HCT116 (cell line): Measurements from ENCODE around the gene CBFA2T3. TPM values are rescaled to one million over a fixed set of nuclear protein-coding genes. Genes with fewer than 3 reads are reported as not detected.

ENCODE experiments used
- ATAC-seq: fragments of 200-7000 bp; cut with Tn5 transposase; 2 replicates; pipeline ENCODE4 v1.9.1; 2020; ENCODE audit warnings: mild to moderate bottlenecking, moderate library complexity
- BruUV-seq: library from RNA; stranded (reverse); fragments of 400-500 nt; replicated peaks from 2 replicates; lab custom pipeline; 2021; lab: Mats Ljungman, UMichigan
- CTCF ChIA-PET: fragments of 300-600 bp; sonication (Branson Sonifier 250); formaldehyde crosslinking; loops from one replicate; lab custom pipeline; 2021; ENCODE audit warnings: antibody characterized with exemption; lab: Charles Lee
- POLR2A ChIA-PET: fragments of 300-600, 350-600 bp; sonication (Branson Sonifier 250); formaldehyde crosslinking; loops from one replicate; lab custom pipeline; 2021; ENCODE audit warnings: antibody characterized with exemption; lab: Charles Lee
- RAD21 ChIA-PET, 2 experiments: fragments of 300-600 bp; sonication (Branson Sonifier 250); formaldehyde crosslinking; loops; one replicate each; lab custom pipeline; 2023; ENCODE audit warnings: low total read pairs in 2 of 2; ENCODE audit not compliant: uncharacterized antibody in 2 of 2, unreplicated experiment in 2 of 2, low non-redundant PET in 1 of 2; lab: Charles Lee
- DNase-seq: peaks from one replicate; pipeline ENCODE4 v3.0.0-alpha.2; 2010; ENCODE audit warnings: low read depth, low spot score
- H2AFZ ChIP-seq: fragments of 200-600 bp; shearing (Covaris generic), sonication (generic); 2 replicates; pipeline ENCODE4 v1.6.1; 2017; ENCODE audit warnings: low read depth, mixed run types, mixed read lengths, antibody characterized with exemption, low read length; ENCODE audit not compliant: poor library complexity, severe bottlenecking
- H3K27ac ChIP-seq: 2 replicates; pipeline ENCODE4 v1.5.1; 2012; ENCODE audit warnings: low read depth, low read length
- H3K27me3 ChIP-seq: fragments of 200-600 bp; sonication (generic); 2 replicates; pipeline ENCODE4 v1.6.1; 2016; ENCODE audit warnings: mixed run types, low read length, mixed read lengths; ENCODE audit not compliant: insufficient read depth
- H3K36me3 ChIP-seq, 2 experiments: fragments of 200-500 bp in 1 of 2; fragments of 200-600 bp in 1 of 2; sonication (Bioruptor generic) in 1 of 2; sonication (generic) in 1 of 2; 2 replicates each; pipeline versions ENCODE4 v1.5.1 to v1.6.1; 2014 to 2016; ENCODE audit warnings: low read length in 2 of 2, inconsistent platforms in 1 of 2, mixed read lengths in 1 of 2, mixed run types in 1 of 2; ENCODE audit not compliant: insufficient read depth in 2 of 2, control insufficient read depth in 1 of 2
- H3K4me1 ChIP-seq, 2 experiments: fragments of 200-600 bp in 1 of 2; sonication (generic) in 1 of 2; 2 replicates each; pipeline versions ENCODE4 v1.5.1 to v1.6.1; 2012 to 2017; ENCODE audit warnings: low read length in 2 of 2, inconsistent platforms in 1 of 2, mild to moderate bottlenecking in 1 of 2, mixed read lengths in 1 of 2, mixed run types in 1 of 2, moderate library complexity in 1 of 2; ENCODE audit not compliant: insufficient read depth in 2 of 2, control insufficient read depth in 1 of 2
- H3K4me2 ChIP-seq: fragments of 200-600 bp; sonication (generic); 2 replicates; pipeline ENCODE4 v1.6.1; 2017; ENCODE audit warnings: mixed run types, low read length, mixed read lengths
- H3K4me3 ChIP-seq, 2 experiments: fragments of 200-600 bp in 1 of 2; sonication (generic) in 1 of 2; replicated peaks in 1 of 2; 2 replicates each; pipeline ENCODE4 v1.5.1; 2011 to 2016; ENCODE audit warnings: low read length in 2 of 2, control low read depth in 1 of 2, low read depth in 1 of 2, mild to moderate bottlenecking in 1 of 2, mixed read lengths in 1 of 2, mixed run types in 1 of 2
- H3K79me2 ChIP-seq: fragments of 200-600 bp; sonication (generic); 2 replicates; pipeline ENCODE4 v1.6.1; 2017; ENCODE audit warnings: mild to moderate bottlenecking, mixed run types, low read length, moderate library complexity, mixed read lengths; ENCODE audit not compliant: insufficient read depth
- H3K9ac ChIP-seq: fragments of 200-600 bp; sonication (generic); 2 replicates; pipeline ENCODE4 v1.6.1; 2016; ENCODE audit warnings: low read length, mixed read lengths
- H3K9me2 ChIP-seq: fragments of 200-600 bp; sonication (generic), shearing (Covaris generic); 2 replicates; pipeline ENCODE4 v1.6.1; 2017; ENCODE audit warnings: mixed run types, mild to moderate bottlenecking, moderate library complexity; ENCODE audit not compliant: insufficient read depth
- H3K9me3 ChIP-seq, 2 experiments: fragments of 200-500 bp in 1 of 2; fragments of 200-600 bp in 1 of 2; sonication (Bioruptor generic) in 1 of 2; sonication (generic) in 1 of 2; 2 replicates each; pipeline ENCODE4 v1.6.1; 2014 to 2017; ENCODE audit warnings: low read length in 2 of 2, mixed read lengths in 2 of 2, inconsistent platforms in 1 of 2, low read depth in 1 of 2, mild to moderate bottlenecking in 1 of 2, mixed run types in 1 of 2, moderate library complexity in 1 of 2; ENCODE audit not compliant: control insufficient read depth in 1 of 2, insufficient read depth in 1 of 2
- H4K20me1 ChIP-seq: fragments of 200-600 bp; sonication (generic), shearing (Covaris generic); 2 replicates; pipeline ENCODE4 v1.6.1; 2017; ENCODE audit warnings: mixed run types, mild to moderate bottlenecking, moderate library complexity; ENCODE audit not compliant: insufficient read depth
- CBX3 ChIP-seq: IDR thresholded peaks from 2 replicates; pipeline ENCODE4 v1.6.1; 2012; ENCODE audit warnings: low read depth
- ELF1 ChIP-seq: IDR thresholded peaks from 2 replicates; pipeline ENCODE4 v1.6.1; 2012; ENCODE audit warnings: low read depth, borderline replicate concordance
- EZH2 ChIP-seq: fragments of 200-600 bp; sonication (generic); IDR thresholded peaks from 2 replicates; pipeline ENCODE4 v1.6.1; 2017; ENCODE audit warnings: antibody characterized with exemption, mixed run types
- MAX ChIP-seq: IDR thresholded peaks from 2 replicates; pipeline ENCODE4 v1.6.1; 2012
- RAD21 ChIP-seq: IDR thresholded peaks from 2 replicates; pipeline ENCODE4 v1.6.1; 2012; ENCODE audit warnings: low read depth, mild to moderate bottlenecking
- SIN3A ChIP-seq: IDR thresholded peaks from 2 replicates; pipeline ENCODE4 v1.6.1; 2012; ENCODE audit warnings: low read depth
- YY1 ChIP-seq: IDR thresholded peaks from 2 replicates; pipeline ENCODE4 v1.6.1; 2011; ENCODE audit warnings: low read length, low read depth, moderate library complexity, mild to moderate bottlenecking; ENCODE audit not compliant: insufficient replicate concordance; ENCODE audit errors: extremely low read depth
- ZBTB33 ChIP-seq: IDR thresholded peaks from 2 replicates; pipeline ENCODE4 v1.6.1; 2011; ENCODE audit warnings: mild to moderate bottlenecking, low read length, moderate library complexity; ENCODE audit not compliant: insufficient replicate concordance; ENCODE audit errors: extremely low read depth
- intact Hi-C: fragments of 100-400 bp; cut with micrococcal nuclease; formaldehyde crosslinking; loops from 2 replicates; pipeline ENCODE4 v1.10.0; 2022
- total RNA-seq: library from RNA; stranded (reverse); gene quantifications from one replicate; pipeline ENCODE4 v1.2.1, GENCODE V29; 2021; ENCODE audit not compliant: unreplicated experiment

Gene CBFA2T3
- total RNA-seq, 1 experiment from 2014 or later = 19.1 TPM

GRCh38 chr16:88923450-88923849 lies 53.6 kb downstream of the CBFA2T3 start:
- no peaks in the 10 kb centered on the region for H3K27me3 ChIP-seq
- no peaks in the 10 kb centered on the region for H3K36me3 ChIP-seq
- no peaks in the 10 kb centered on the region; the same call in 1 of the 2 replicates for H3K79me2 ChIP-seq
- no peak overlapping the region; the same call in 1 of the 2 replicates for H3K4me2 ChIP-seq
- H3K9ac ChIP-seq = 0 out of 2 replicates have a peak overlapping the region, but pooled peaks have one; percentile 15
- H4K20me1 ChIP-seq = no peaks in the 10 kb centered on the region
- TF ChIP-seq CBX3 = no peak
- no peak for TF ChIP-seq ZBTB33
- TF ChIP-seq ELF1 = no peak
- no peak for TF ChIP-seq YY1
- TF ChIP-seq EZH2 = no peak
- no peak for TF ChIP-seq RAD21
- no peak for TF ChIP-seq SIN3A
- TF ChIP-seq MAX = no peak
- no peak overlapping the region for H3K4me3 ChIP-seq
- H2AFZ ChIP-seq = no peak overlapping the region
- intact Hi-C loops = no loop called here
- POLR2A ChIA-PET = interaction anchor here (0.8 kb wide), 1 partner anchor 10 kb away, joined by 3 read pairs; no protein-coding TSS in a partner anchor
- peak overlapping the region; percentile 30; the same call in 1 of the 2 replicates for H3K27ac ChIP-seq
- BruUV-seq = no TSS peak
- peaks cover 53 to 80% of the 10 kb centered on the region in 2 experiments for H3K4me1 ChIP-seq
- CTCF ChIA-PET = no interaction called here
- RAD21 ChIA-PET = no interaction called here
- no peaks in the 10 kb centered on the region for H3K9me2 ChIP-seq
- ATAC-seq (no peak), DNase-seq (no peak)
- H3K9me3 ChIP-seq = no peaks in the 10 kb centered on the region
